Stomach (tissue), 4 donors: ENCODE measurements around the gene CELF2.

ENCODE experiments used
- CTCF ChIP-seq, 7 experiments: fragments of 450-650 bp in 4 of 7; fragments of 200-600 bp in 3 of 7; sonication (generic) in 3 of 7; IDR thresholded peaks; one replicate each; pipeline ENCODE4 v1.5.1; 2016 to 2019; ENCODE audit warnings: antibody characterized with exemption in 7 of 7, control low read depth in 2 of 7, mild to moderate bottlenecking in 1 of 7
- EP300 ChIP-seq: sonication (generic); formaldehyde crosslinking; IDR thresholded peaks from one replicate; pipeline ENCODE4 v1.6.1; 2017; ENCODE audit warnings: antibody characterized with exemption
- POLR2AphosphoS5 ChIP-seq, 3 donors: sonication (generic); formaldehyde crosslinking; IDR thresholded peaks; one replicate each; pipeline ENCODE4 v1.6.1; 2016; ENCODE audit warnings: antibody characterized with exemption in 3 of 3

DNA sequence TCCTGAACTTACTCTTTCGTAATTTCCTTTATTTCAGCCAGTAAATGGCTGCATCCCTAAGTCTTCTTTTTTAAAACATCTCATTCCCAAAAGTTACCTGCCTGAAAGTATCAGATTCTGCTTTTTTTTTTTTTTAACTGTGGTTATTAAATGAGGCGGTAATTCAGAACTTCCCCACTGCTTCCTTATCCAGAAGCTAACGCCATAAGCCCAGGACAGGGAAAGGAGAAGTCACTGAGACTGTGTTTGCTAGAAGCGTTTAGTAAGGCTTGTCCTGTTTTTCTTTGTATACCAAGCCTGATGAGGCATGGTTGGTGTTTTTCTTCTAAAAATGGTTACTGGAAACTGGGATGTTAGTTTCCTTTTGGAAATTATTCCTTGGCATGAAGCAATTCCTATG, 197.8 kb downstream of the CELF2 start:
- TF ChIP-seq EP300 = no peak
- TF ChIP-seq CTCF (IDR thresholded peaks at IDR 0.05) = no peak
- TF ChIP-seq POLR2AphosphoS5 (IDR thresholded peaks at IDR 0.05) = no peak
